Activated T-helper 2 cell treated with anti-CD3 and anti-CD28 coated beads, Interferon-gamma antibody, Interleukin-2, Interleukin-4, amounts not matched to agents 10 μg/mL and 5 μg/mL and 100 μg/mL, durations not matched to agents 14 hours and 24 hours and 36 hours (primary cell): Measurements from ENCODE around the gene SMIM41. TPM values are rescaled to one million over a fixed set of nuclear protein-coding genes. Genes with fewer than 3 reads are reported as not detected.
"Not testable (repeated sequence)": the region's sequence is repeated elsewhere in the genome, so short reads cannot be mapped to it uniquely, and the experiment has no call there.

ENCODE experiments used
- DNase-seq: peaks from one replicate; pipeline ENCODE4 v3.0.0; 2021; ENCODE audit warnings: low spot score
- H3K27ac Mint-ChIP-seq: one replicate; pipeline ENCODE4 v1.8.0; 2021; ENCODE audit warnings: mixed read lengths
- H3K27me3 Mint-ChIP-seq: one replicate; pipeline ENCODE4 v1.8.0; 2021; ENCODE audit warnings: low read depth, mixed read lengths
- H3K36me3 Mint-ChIP-seq: one replicate; pipeline ENCODE4 v1.8.0; 2021; ENCODE audit warnings: low read depth, mixed read lengths
- H3K4me1 Mint-ChIP-seq: one replicate; pipeline ENCODE4 v1.8.0; 2021; ENCODE audit warnings: low read depth, mixed read lengths
- H3K4me3 Mint-ChIP-seq: one replicate; pipeline ENCODE4 v1.8.0; 2021; ENCODE audit warnings: low read depth, mild to moderate bottlenecking, moderate library complexity, mixed read lengths
- H3K9me3 Mint-ChIP-seq: one replicate; pipeline ENCODE4 v1.8.0; 2021; ENCODE audit warnings: mixed read lengths
- intact Hi-C: fragments of 100-400 bp; cut with micrococcal nuclease; formaldehyde crosslinking; loops from one replicate; pipeline ENCODE4 v1.15.1; 2023
- total RNA-seq: library from RNA; stranded (reverse); gene quantifications from 2 replicates; pipeline ENCODE4 v1.2.3, GENCODE V29; 2022

The SMIM41 gene
- total RNA-seq, 1 donor from 2014 or later: 0.16 TPM

DNA sequence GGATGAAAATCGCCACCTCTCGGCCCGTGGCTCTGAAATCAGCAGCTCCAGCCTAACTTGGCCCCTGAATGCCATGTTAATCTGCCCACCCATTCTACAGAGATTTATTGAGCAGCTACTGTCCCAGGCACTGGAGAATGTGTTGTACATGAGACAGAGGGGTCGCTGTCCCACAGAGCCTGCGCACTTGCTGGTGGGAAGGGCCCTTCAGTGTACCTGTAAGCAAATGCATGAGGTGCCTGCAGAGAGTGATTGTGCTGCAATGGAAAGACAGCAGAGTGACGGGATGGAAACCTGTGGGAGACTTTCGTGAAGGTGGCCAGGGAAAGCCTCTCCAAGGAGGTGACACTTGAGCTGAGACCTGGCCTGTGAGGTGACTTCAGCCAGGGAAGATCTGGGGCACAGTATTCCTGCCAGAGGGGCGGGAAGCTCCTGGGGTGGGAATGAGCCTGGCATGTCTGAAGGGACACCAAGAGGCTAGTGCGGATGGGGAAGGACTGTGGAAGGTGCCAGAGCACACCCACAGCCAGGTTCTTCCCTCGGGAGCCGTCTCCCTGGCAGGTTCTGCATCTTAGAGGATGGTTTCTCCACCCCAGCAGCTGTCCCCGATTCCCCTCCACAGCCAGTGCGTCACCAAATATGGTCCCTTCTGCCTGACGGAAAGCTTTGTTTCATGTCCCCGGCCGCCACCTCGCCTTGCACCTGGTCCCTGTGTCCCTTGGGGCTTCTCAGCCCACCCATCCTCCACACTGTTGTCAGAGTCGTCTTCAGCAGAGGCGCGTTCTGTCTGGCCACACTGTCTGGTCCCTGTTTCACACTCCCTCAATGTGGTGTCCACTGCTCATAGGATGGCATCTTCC, 8.7 kb downstream of the SMIM41 start:
- Mint-ChIP-seq H3K27ac (no peak overlapping the region), H3K4me3 (no peak overlapping the region), H3K36me3 (no peaks in the 10 kb centered on the region), H3K4me1 (peaks cover 3% of the 10 kb centered on the region), H3K27me3 (peaks cover 40% of the 10 kb centered on the region), H3K9me3 (no peaks in the 10 kb centered on the region)
- intact Hi-C loops: no loop called here
- no peak for DNase-seq

DNA sequence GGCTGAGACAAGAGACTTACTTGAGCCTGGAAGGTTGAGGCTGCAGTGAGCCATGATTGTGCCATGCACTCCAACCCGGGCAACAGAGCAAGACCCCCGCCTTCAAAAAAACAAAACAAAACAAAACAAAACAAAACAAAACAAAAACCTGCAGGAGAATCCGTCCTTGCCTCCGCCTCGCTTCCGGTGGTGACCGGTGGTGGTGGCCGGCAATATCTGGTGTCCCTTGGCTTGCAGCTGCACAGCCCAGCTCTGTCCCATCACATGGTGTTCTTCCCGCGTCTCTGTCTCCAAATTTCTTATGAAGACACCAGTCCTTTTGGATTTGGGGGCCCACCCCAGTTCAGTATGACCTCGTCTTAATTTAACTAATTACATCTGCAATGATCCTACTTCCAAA, 10.0 kb downstream of the SMIM41 start:
- Mint-ChIP-seq H3K9me3 (no peaks in the 10 kb centered on the region), H3K27me3 (peaks cover 40% of the 10 kb centered on the region), H3K4me1 (no peaks in the 10 kb centered on the region), H3K4me3 (no peak overlapping the region), H3K36me3 (no peaks in the 10 kb centered on the region), H3K27ac (no peak overlapping the region)
- intact Hi-C loops: no loop called here
- no peak for DNase-seq

DNA sequence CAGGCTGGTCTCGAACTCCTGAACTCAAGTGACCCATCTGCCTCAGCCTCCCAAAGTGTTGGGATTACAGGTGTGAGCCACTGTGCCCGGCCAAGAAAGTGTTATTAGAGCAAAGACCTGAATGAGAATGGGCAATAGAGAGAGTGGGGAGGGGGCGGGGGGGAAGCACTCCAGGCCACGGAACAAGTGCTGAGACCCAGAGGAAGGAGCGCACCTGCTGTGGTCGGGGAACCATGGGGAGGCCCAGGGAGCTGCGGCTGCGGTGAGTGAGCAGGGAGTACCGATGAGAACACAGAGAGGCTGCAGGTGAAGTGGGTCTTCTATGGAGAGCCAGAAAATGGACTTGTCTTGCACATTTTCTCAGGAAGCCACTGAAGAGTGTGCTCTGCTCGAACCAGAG, 10.8 kb downstream of the SMIM41 start:
- DNase-seq: no peak
- Mint-ChIP-seq H3K4me3 (no peak overlapping the region), H3K9me3 (no peaks in the 10 kb centered on the region), H3K27ac (no peak overlapping the region), H3K36me3 (no peaks in the 10 kb centered on the region), H3K27me3 (peaks cover 40% of the 10 kb centered on the region), H3K4me1 (no peaks in the 10 kb centered on the region)
- intact Hi-C loops: no loop called here

- H3K36me3 Mint-ChIP-seq: no peaks in the 10 kb centered on the region
- no peak overlapping the region for H3K4me3 Mint-ChIP-seq
- no peak overlapping the region for H3K27ac Mint-ChIP-seq
- peaks cover 40% of the 10 kb centered on the region for H3K27me3 Mint-ChIP-seq
- no peak for DNase-seq
- no peaks in the 10 kb centered on the region for H3K9me3 Mint-ChIP-seq
- intact Hi-C loops: no loop called here
- H3K4me1 Mint-ChIP-seq: no peaks in the 10 kb centered on the region
These were observed 11.6 kb downstream of the SMIM41 start for GRCh38 chr12:52091061-52091460.

DNA sequence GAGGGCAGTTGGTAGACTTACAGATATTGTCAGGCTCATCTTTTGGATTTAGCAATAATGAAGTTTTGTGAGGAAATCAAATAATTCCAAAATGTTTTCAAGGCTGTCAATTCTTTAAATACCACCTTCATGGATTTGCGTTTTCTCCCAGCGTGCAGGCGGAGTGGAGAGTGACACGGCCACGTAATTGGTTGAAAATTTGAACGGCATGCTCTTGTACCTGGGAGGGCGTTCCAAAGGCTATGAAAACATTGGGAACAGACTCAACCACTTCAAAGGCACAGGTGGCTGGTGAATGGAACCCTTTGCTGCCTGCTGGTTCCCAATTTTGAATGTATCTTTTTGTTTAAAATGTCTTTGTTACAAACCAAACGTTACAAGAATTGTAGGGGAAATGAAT, 12.4 kb downstream of the SMIM41 start:
- Mint-ChIP-seq H3K9me3 (no peaks in the 10 kb centered on the region), H3K27ac (no peak overlapping the region), H3K27me3 (peaks cover 40% of the 10 kb centered on the region), H3K4me1 (no peaks in the 10 kb centered on the region), H3K36me3 (no peaks in the 10 kb centered on the region), H3K4me3 (no peak overlapping the region)
- intact Hi-C loops: no loop called here
- no peak for DNase-seq

GRCh38 chr12:52093346-52093745, 13.8 kb downstream of the SMIM41 start:
- DNase-seq: no peak
- Mint-ChIP-seq H3K27me3 (peaks cover 32% of the 10 kb centered on the region), H3K9me3 (no peaks in the 10 kb centered on the region), H3K4me3 (no peak overlapping the region), H3K4me1 (no peaks in the 10 kb centered on the region), H3K27ac (no peak overlapping the region), H3K36me3 (no peaks in the 10 kb centered on the region)
- intact Hi-C loops: no loop called here

DNA sequence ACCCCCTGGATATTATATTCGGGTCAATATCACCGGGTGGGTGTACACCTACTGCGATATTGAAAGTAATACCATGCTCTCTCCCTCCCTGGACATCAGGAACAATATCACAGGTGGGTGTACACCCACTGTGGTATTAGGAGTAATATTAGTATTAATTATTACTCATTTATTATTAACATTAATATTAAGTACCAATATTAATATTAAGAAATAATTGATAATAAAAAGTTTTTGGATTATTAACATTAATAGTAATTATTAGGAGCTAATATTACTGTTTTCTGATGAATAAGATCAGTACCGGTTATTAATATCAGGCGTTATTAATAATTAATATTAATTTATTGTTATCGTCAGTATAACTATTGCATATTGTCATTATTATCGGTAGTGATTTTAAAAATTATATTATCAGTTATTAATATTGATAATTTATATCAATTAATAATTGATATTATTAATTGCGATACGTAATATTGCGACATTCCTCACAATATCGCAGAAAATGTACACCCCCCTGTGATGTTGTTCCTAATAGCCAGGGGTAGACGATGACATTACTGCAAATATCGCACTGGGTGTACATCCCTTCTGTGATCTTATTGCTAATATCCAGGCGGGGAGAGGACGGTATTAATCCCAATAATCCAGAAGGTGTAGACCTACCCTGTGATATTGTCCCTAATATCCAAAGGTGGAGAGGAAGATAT, 17.0 kb downstream of the SMIM41 start:
- DNase-seq: no peak
- no peaks in the 10 kb centered on the region for H3K4me1 Mint-ChIP-seq
- no peaks in the 10 kb centered on the region for H3K36me3 Mint-ChIP-seq
- peaks cover 9% of the 10 kb centered on the region for H3K27me3 Mint-ChIP-seq
- no peak overlapping the region for H3K4me3 Mint-ChIP-seq
- intact Hi-C loops: no loop called here
- H3K9me3 Mint-ChIP-seq: no peaks in the 10 kb centered on the region
- H3K27ac Mint-ChIP-seq: no peak overlapping the region

DNA sequence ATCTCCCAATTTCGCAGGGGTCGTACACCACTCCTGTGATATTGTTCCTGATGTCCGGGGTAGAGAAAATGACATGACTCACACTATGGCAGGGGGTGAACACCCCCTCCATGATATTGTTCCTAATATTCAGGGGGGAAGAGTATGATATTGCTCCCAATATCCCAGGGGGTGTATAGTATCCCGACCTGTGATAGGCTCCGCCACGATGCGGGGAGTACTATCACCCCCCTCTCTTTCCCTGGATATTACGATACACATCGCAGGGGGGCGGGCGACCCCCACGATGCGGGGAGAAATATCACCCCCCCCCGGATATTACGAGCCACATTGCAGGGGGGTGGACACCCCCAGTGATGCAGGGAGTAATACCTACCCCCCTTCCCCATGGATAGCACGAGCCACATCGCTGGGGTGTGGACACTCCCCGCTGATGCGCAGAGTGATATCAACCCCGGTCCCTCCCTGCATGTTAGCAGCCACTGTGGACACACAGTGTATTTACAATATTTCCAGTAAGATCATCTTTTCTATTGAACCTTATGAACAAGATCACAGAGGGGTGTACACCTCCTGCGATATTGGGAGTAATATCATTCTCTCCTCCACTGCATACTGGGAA, 17.7 kb downstream of the SMIM41 start:
- no peak for DNase-seq
- Mint-ChIP-seq H3K9me3 (no peaks in the 10 kb centered on the region), H3K36me3 (no peaks in the 10 kb centered on the region), H3K4me3 (no peak overlapping the region), H3K27me3 (peaks cover 3% of the 10 kb centered on the region), H3K4me1 (no peaks in the 10 kb centered on the region), H3K27ac (no peak overlapping the region)
- intact Hi-C loops: no loop called here

DNA sequence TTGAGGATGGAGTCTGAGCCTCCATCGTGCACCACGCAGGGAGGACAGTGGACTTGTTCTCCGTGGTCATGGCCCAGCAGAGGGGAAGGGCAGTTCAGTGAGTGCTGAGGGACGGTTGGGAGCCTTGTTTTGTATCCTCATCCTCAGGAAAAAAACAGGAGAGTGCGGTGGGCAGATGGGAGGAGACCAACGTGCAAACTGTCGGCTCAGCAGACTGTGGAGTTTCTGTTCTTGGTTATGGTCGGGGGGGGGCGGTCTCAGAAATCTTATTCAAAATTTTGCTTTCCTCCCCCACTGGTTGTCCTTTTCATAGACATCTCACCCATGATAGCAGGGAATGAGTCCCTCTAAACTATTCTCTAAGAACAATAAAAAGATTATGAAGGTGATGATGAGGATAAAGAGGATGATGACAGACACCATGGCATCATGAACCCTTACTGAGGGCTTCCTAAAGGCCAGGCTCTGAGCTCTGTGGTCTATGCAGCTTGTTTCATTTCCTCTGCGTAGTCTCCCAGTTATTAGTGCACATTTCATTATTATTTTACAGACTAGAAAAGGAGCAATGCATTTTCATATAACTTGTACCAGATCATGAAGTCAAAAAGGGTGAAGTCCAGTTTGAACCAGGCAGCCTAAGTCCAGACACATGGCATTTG, 25.1 kb downstream of the SMIM41 start:
- H3K27ac Mint-ChIP-seq, H3K4me1 Mint-ChIP-seq, H3K9me3 Mint-ChIP-seq, intact Hi-C loops, H3K36me3 Mint-ChIP-seq, H3K4me3 Mint-ChIP-seq, DNase-seq: not testable (repeated sequence)
- H3K27me3 Mint-ChIP-seq: peaks cover 31% of the 10 kb centered on the region

DNA sequence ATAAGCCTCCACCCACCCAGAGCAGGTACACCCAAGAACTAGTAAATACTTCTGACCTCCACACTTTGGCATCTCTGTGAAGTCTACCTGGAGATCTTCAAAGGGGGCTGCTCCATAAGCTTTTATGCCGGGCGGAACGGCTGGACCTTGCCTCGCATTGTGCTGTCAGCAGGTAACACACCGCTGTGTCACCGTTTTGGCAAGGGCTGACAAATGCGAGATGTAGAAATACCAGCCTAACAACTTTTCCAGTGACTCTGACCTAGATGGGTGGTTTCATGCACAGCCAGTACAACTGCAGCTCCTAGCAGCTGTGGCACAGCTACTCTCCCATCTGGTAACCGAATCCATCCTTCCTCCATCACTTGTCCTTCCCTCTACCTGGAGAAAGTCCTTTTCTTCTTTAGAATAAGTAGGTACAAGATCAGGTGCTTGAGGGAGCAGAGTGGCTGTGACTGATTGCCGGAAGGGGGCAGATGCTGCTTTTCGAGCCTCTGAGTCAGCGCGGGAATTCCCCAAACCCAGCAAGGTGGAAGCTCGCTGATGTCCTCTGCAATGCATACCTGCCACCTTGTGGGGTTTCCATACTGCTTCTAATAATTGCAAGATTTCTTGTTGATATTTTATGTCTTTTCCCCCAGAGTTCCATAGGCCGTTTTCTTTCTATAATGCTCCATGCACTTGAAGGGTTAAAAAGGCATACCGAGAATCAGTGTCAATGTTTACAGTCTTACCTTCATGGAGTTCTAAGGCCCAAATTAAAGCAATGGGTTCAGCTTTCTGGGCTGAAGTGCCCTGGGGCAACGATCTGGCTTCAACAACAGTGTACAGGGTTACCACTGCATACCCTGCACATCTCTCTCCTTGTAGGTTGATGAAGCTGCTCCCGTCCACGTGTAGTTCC, 37.0 kb downstream of the SMIM41 start:
- H3K27ac Mint-ChIP-seq, intact Hi-C loops, H3K9me3 Mint-ChIP-seq, H3K27me3 Mint-ChIP-seq, H3K4me3 Mint-ChIP-seq, H3K36me3 Mint-ChIP-seq: not testable (repeated sequence)
- peaks cover 25% of the 10 kb centered on the region for H3K4me1 Mint-ChIP-seq
- peak; percentile 35 for DNase-seq

- H3K36me3 Mint-ChIP-seq, DNase-seq, H3K4me3 Mint-ChIP-seq, H3K27ac Mint-ChIP-seq, intact Hi-C loops, H3K9me3 Mint-ChIP-seq, H3K27me3 Mint-ChIP-seq: not testable (repeated sequence)
- peaks cover 25% of the 10 kb centered on the region for H3K4me1 Mint-ChIP-seq
These were observed 38.4 kb downstream of the SMIM41 start for GRCh38 chr12:52117806-52118475.
